GM20000 (cell line): ENCODE results near the gene GPS1.

Experiments
- DNase-seq: peaks from one replicate; pipeline ENCODE4 v3.0.0; 2012; ENCODE audit warnings: low spot score
- CTCF ChIP-seq: IDR thresholded peaks from 2 replicates; pipeline ENCODE4 v1.5.1; 2012; ENCODE audit warnings: mild to moderate bottlenecking, control low read depth; ENCODE audit errors: extremely low read depth, missing control alignments

The GPS1 gene

GRCh38 chr17:82105417-82105881 lies 53.8 kb downstream of the GPS1 start:
- no peak for TF ChIP-seq CTCF
- DNase-seq, result no peak

- TF ChIP-seq CTCF, result peak; percentile 20
- DNase-seq, result peak; percentile 93
Observed at GRCh38 chr17:82105882-82106687, 54.4 kb downstream of the GPS1 start.

GRCh38 chr17:82106688-82107305 lies 55.1 kb downstream of the GPS1 start:
- TF ChIP-seq CTCF, result no peak
- peak; percentile 57 for DNase-seq
